Measurements from ENCODE around the gene ANKRD17.

The ANKRD17 gene

DNA sequence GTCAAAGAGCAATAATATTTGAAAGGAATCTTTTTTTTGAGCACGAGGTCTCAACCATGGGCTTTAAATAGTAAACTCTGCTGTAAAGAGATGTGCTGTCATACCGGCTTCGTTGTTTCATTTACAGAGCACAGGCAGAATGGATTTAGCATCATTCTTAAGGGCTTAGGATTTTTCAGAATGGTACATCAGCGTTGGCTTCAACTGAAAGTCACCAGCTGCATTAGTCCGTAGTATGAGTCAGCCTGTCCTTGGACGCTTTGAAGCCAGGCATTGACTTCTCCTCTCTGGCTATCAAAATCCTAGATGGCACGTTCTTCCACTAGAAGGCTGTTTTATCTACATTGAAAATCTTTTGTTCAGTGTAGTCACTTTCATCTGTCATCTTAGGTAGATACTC, 212.7 kb downstream of the ANKRD17 start:
- no peak for DNase-seq

GRCh38 chr4:73037057-73037456, 221.5 kb downstream of the ANKRD17 start:
- DNase-seq: no peak

DNA sequence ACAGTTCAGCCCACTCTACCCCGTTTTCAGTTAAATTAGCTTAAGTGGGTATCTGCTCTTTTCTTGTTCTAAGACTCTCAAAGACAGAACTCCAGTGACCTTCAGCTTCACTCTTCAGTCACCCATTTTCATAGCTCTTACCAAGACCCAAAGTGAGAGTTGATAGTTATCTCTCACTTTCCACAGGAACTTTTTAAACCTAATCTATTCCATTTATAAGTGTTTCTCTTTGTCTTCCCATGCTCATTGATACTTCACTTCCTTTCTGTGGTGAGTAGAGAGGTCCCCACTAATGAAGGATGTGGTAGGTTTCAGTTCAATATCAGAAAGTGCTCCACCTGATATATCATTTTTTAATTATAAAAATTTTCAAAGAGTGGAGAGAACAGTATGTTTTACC, 222.5 kb downstream of the ANKRD17 start:
- DNase-seq: no peak

DNA sequence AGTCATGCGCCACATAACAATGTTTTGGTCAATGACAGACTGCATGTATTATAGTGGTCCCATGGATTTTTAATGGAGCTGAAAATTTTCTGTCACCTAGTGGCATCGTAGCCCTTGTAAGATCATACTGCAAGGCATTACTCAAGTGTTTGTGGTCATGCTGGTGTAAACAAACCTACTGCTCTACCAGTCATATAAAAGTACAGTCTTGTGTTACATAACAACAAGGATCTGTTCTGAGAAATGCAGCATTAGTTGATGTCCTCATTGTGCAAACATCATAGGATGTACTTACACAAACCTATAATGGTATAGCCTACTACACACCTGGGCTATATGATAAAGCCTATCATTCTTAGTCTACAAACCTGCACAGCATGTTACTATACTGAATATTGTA, 223.7 kb downstream of the ANKRD17 start:
- no peak for DNase-seq

- no peak for DNase-seq
These were observed 230.0 kb downstream of the ANKRD17 start for GRCh38 chr4:73028621-73029020.
